Mammary epithelial cell (primary cell): ENCODE results near the gene DST.

ENCODE experiments used
- CTCF ChIP-seq, 2 donors: IDR thresholded peaks in 1 of 2; conservative IDR thresholded peaks in 1 of 2; 2 replicates each; pipeline ENCODE4 v1.5.1; 2011 to 2012; ENCODE audit warnings: inconsistent platforms in 2 of 2, low read length in 2 of 2, mild to moderate bottlenecking in 2 of 2, control low read depth in 1 of 2, low read depth in 1 of 2; ENCODE audit not compliant: insufficient read depth in 1 of 2; ENCODE audit errors: extremely low read depth in 1 of 2
- EZH2 ChIP-seq: IDR thresholded peaks from 2 replicates; pipeline ENCODE4 v1.6.1; 2012; ENCODE audit warnings: low read length, inconsistent platforms, borderline replicate concordance

GRCh38 chr6:56613247-56613851 is 29.3 kb downstream of the DST start:
- TF ChIP-seq CTCF (conservative IDR thresholded peaks at IDR 0.05 in 1 of 2, IDR thresholded peaks at IDR 0.05 in 1 of 2; ENCODE audit: extremely low read depth in 1 of 2, insufficient read depth in 1 of 2, low read depth in 1 of 2, low read length in 2 of 2): no peak
- TF ChIP-seq EZH2: no peak
